Brain microvascular endothelial cell (primary cell): ENCODE data around the gene STMN1.

Experiments used
- DNase-seq: peaks from one replicate; pipeline ENCODE4 v3.0.0-alpha.2; 2020
- H3K27ac ChIP-seq: fragments of 250-450 bp; sonication (Bioruptor Pico); 2 replicates; pipeline ENCODE4 v1.5.1; 2020; ENCODE audit warnings: mild to moderate bottlenecking, moderate library complexity
- H3K27me3 ChIP-seq: fragments of 250-450 bp; sonication (Bioruptor Pico); replicated peaks from 2 replicates; pipeline ENCODE4 v1.5.1; 2020; ENCODE audit warnings: mild to moderate bottlenecking
- H3K36me3 ChIP-seq: fragments of 250-450 bp; sonication (Bioruptor Pico); replicated peaks from 2 replicates; pipeline ENCODE4 v1.5.1; 2020; ENCODE audit warnings: mild to moderate bottlenecking
- H3K4me3 ChIP-seq: 2 replicates; pipeline ENCODE4 v1.5.1; 2011; ENCODE audit warnings: low read depth, mild to moderate bottlenecking, control low read depth, low read length, moderate library complexity
- in situ Hi-C: cut with HindIII; loops from 2 replicates; pipeline ENCODE4 v1.10.0; 2017; ENCODE audit warnings: low sequenced_read_pairs, low pct_ligation_motif_present
- TF ChIP-seq, protein P1 (sequence below): IDR thresholded peaks from 2 replicates; pipeline ENCODE4 v1.5.1; 2011; ENCODE audit warnings: low read depth, mild to moderate bottlenecking, moderate library complexity, low read length, control low read depth, inconsistent platforms; ENCODE audit errors: missing control alignments

The STMN1 gene

DNA sequence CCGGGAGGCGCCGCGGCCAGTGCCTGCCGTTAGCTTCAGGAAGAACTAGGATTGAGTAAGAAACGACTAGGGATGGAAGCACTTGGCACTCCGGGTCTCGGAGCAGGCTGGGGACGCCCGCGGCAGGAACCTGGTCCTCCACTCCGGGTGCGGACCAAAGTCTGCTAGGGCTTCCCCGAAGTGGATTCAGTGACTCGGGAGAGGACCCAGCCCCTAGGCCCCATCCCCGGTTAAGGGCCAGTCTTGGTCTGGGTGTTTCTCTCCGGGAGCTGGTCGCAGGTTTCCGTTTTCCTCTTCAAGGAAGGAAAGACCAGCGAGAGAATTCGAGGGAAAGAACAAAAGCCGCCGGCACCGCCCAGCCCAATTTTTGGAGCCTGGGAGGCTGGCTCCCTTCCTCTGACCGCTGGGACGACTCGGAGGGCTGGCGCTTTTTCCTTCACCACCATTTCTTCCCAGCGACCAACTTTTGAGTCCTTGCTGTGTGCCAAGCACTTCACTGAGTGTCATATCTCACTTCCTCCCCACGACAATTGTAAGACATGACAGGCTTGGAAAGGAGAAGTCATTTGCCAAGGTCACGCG, 16.8 kb upstream of the STMN1 start:
- TF ChIP-seq, protein P1, sequence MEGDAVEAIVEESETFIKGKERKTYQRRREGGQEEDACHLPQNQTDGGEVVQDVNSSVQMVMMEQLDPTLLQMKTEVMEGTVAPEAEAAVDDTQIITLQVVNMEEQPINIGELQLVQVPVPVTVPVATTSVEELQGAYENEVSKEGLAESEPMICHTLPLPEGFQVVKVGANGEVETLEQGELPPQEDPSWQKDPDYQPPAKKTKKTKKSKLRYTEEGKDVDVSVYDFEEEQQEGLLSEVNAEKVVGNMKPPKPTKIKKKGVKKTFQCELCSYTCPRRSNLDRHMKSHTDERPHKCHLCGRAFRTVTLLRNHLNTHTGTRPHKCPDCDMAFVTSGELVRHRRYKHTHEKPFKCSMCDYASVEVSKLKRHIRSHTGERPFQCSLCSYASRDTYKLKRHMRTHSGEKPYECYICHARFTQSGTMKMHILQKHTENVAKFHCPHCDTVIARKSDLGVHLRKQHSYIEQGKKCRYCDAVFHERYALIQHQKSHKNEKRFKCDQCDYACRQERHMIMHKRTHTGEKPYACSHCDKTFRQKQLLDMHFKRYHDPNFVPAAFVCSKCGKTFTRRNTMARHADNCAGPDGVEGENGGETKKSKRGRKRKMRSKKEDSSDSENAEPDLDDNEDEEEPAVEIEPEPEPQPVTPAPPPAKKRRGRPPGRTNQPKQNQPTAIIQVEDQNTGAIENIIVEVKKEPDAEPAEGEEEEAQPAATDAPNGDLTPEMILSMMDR: no peak
- Histone ChIP-seq H3K27me3 (no peaks in the 10 kb centered on the region), H3K36me3 (no peaks in the 10 kb centered on the region), H3K4me3 (peak overlapping the region; percentile 65), H3K27ac (peak overlapping the region; percentile 22)
- in situ Hi-C loops: no loop called here
- peak; percentile 5 for DNase-seq

DNA sequence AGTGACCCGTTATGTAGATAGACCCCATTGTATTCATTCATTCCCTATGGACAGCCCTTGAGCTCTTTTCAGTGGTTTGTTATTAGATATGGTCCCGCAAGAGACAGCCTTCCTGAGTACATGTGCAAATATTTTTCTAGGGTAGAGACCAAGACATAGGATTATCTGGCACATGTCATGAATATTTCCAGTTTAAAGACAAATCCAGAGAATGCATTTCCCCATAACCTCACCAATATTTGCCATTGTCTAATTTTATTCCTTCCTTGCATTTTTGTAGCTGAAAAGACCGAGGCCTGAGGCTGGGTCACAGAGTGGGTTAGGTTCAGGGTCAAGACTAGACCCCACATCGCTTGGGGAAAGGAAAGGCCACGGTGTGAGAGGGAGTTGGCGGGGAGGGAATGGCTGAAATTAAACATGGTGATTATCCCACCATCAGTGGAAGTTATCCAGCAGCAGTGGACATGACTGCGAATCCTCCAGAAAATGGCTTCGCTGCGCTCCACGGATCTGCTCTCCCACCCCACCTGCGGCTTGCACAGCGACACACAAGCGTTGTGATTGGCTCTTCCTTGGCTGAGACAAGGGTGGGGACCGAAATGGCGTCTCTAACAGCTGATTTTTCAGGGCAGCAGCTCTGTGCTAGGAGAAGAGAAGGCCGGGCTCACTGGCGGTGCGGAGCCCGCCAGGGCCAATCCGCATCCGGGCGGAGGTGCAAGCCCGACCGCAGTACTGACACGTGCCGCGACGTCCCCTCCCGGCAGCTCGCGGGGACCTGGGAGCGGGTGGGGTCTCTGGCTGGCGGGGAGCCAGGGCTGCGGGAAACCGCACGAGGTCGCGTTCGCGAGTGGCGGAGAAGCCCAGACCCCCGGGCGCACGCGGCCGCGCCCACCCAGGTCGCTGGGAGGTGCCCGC, 16.1 kb upstream of the STMN1 start:
- DNase-seq: no peak
- peak overlapping the region; percentile 22 for H3K27ac ChIP-seq
- TF ChIP-seq, protein P1: peak; percentile 17
- H3K27me3 ChIP-seq: no peaks in the 10 kb centered on the region
- H3K36me3 ChIP-seq: no peaks in the 10 kb centered on the region
- in situ Hi-C loops: no loop called here
- peak overlapping the region; percentile 65 for H3K4me3 ChIP-seq

DNA sequence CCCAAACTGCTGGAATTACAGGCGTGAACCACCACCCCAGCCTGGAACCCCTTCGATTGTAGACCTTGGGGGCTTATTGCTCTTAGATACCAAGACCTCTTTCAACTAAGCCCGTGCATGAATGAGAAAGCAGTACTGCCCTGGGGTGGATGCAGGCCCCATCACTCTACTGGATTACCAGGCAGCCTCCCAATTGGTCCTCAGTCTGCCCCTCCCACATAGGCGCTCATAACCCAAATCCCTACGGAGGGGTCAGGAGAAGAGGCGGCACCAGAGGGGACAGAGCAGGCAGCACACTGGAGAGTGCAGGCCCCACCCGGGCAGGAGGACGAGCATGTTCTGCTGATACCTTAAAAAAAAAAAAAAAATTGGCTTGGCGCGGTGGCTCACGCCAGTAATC, 12.4 kb upstream of the STMN1 start:
- no peaks in the 10 kb centered on the region for H3K36me3 ChIP-seq
- TF ChIP-seq, protein P1: no peak
- no peak for DNase-seq
- no peaks in the 10 kb centered on the region for H3K27me3 ChIP-seq
- H3K27ac ChIP-seq: no peak overlapping the region
- in situ Hi-C loops: no loop called here
- no peak overlapping the region for H3K4me3 ChIP-seq

DNA sequence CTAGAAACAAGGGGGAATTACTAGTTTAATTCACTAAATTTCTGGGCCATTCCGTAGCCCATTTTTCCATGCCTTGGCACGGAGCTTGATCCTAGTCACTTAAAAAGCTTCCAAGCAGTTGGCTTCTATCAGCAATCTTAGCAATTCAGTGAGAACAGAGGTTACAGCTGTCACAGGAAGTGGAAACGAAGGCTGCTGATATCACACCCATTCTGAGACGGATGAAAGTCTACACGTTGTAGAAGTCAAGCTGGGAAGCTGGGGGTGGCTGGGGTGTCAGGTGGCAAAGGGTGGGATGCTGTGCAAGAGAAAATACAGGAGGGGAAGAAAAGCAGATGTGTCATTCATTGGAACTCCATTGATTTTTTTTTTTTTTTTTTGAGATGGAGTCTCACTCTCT, 11.8 kb upstream of the STMN1 start:
- in situ Hi-C loops: no loop called here
- Histone ChIP-seq H3K36me3 (no peaks in the 10 kb centered on the region), H3K27ac (no peak overlapping the region), H3K27me3 (no peaks in the 10 kb centered on the region), H3K4me3 (no peak overlapping the region)
- DNase-seq: peak; percentile 22
- TF ChIP-seq, protein P1: no peak

DNA sequence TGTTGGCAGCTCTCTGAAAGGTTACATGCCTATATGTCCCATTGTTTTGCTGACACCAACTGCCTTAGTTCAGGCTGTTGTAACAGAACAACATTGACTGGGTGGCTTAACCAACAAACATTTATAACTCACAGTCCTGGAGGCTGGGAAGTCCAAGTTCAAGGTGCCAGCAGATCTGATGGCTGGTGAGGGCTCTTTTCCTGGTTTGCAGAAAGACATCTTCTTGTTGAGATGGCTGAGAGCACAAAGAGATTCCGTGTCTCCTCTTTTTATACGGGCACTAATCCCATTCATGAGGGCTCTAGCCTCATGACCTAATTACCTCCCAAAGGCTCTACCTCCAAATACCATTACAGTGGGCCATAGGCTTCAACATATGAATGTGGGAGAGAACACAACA, 10.2 kb upstream of the STMN1 start:
- TF ChIP-seq, protein P1: no peak
- H3K27me3 ChIP-seq: no peaks in the 10 kb centered on the region
- in situ Hi-C loops: no loop called here
- no peaks in the 10 kb centered on the region for H3K36me3 ChIP-seq
- DNase-seq: no peak
- H3K4me3 ChIP-seq: no peak overlapping the region
- no peak overlapping the region for H3K27ac ChIP-seq
